ENCODE measurements around the gene NRDE2.

NRDE2 gene

DNA sequence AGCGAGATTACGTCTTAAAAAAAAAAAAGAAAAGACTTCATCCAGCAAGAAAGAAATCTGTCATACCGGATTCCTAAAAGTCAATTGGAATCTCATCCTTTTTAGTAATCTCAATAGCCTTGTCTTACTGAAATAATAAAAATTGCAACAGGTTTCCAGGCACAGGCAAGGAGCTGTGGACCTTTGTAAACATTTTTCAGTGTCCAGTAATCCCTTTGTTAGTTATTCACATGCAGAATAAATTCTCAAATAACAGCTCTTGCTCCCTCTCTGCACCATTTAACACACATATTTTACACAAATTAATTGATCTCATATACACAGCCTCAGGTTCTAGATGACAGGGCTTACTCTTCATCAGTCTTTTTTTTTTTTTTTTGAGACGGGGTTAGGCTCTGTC, 43.1 kb upstream of the NRDE2 start:
- Mint-ChIP-seq H3K4me1 (peaks cover 6% of the 10 kb centered on the region), H3K9me3 (no peaks in the 10 kb centered on the region), H3K27me3 (ENCODE audit: low read depth) (peaks cover 3% of the 10 kb centered on the region), H3K4me3 (no peak overlapping the region), H3K36me3 (ENCODE audit: low read depth) (no peaks in the 10 kb centered on the region), H3K27ac (no peak overlapping the region)
- TF ChIP-seq, protein P1, sequence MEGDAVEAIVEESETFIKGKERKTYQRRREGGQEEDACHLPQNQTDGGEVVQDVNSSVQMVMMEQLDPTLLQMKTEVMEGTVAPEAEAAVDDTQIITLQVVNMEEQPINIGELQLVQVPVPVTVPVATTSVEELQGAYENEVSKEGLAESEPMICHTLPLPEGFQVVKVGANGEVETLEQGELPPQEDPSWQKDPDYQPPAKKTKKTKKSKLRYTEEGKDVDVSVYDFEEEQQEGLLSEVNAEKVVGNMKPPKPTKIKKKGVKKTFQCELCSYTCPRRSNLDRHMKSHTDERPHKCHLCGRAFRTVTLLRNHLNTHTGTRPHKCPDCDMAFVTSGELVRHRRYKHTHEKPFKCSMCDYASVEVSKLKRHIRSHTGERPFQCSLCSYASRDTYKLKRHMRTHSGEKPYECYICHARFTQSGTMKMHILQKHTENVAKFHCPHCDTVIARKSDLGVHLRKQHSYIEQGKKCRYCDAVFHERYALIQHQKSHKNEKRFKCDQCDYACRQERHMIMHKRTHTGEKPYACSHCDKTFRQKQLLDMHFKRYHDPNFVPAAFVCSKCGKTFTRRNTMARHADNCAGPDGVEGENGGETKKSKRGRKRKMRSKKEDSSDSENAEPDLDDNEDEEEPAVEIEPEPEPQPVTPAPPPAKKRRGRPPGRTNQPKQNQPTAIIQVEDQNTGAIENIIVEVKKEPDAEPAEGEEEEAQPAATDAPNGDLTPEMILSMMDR (IDR thresholded peaks at IDR 0.05; ENCODE audit: unreplicated experiment in 3 of 3): no peak

DNA sequence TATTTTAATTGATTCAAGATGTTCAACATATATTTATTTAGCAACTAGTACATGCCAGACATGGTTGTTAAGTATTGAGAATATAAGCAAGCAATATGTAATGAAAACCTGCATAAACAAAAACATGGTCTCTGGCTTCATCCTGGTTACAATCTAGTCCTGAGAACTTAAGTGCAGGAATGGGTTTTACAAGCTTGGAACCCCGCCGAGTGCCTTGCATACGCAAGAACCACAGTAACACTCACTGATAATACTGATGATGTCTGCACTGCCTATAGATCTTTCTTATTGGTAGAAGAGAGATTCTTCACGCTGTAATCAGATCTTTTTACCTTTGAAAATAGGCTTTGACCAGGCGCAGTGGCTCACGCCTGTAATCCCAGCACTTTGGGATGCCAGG, 42.1 kb upstream of the NRDE2 start:
- Mint-ChIP-seq H3K4me3 (no peak overlapping the region), H3K27me3 (ENCODE audit: low read depth) (no peaks in the 10 kb centered on the region), H3K9me3 (no peaks in the 10 kb centered on the region), H3K36me3 (ENCODE audit: low read depth) (no peaks in the 10 kb centered on the region), H3K27ac (no peak overlapping the region), H3K4me1 (no peaks in the 10 kb centered on the region)
- TF ChIP-seq, protein P1 (IDR thresholded peaks at IDR 0.05; ENCODE audit: unreplicated experiment in 3 of 3): no peak

DNA sequence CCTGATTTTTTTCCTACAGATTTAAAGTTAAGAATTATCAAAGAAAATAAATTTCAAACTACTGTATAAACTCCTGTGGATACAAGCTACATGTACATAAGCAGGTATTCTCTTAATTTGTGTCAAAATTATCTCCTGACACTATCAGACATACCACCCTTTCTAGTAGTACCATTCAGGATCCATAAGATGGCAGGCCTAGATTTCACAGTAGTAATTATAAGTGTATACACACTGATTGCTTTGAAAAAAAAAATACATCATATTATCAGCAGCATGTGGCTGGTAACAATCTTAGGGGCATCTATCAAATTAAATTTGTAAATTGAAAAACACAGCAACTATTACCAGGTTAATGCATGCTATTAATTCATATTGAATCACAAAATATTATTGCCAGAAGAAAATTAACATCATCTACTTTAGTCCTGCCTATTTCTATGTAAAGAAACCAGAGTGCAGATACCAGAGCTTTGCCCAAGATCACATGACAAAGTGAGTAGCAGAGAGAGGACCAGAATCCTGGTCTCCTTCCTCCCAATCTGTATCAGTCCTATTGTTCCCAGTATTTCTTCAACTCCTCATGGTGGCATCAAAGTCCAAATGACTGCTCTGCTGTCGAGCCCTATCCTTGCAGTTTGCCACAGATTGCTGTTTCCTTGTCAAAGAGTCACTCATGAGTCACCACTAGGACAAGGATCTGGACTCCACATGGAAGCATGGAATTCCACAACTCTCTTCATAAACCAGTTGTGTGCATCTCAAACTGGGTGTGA, 37.4 kb upstream of the NRDE2 start:
- no peaks in the 10 kb centered on the region for H3K4me1 Mint-ChIP-seq
- H3K4me3 Mint-ChIP-seq: no peak overlapping the region
- no peaks in the 10 kb centered on the region for H3K36me3 Mint-ChIP-seq (ENCODE audit: low read depth)
- TF ChIP-seq, protein P1 (IDR thresholded peaks at IDR 0.05; ENCODE audit: unreplicated experiment in 3 of 3): no peak
- H3K9me3 Mint-ChIP-seq: no peaks in the 10 kb centered on the region
- H3K27me3 Mint-ChIP-seq (ENCODE audit: low read depth): no peaks in the 10 kb centered on the region
- H3K27ac Mint-ChIP-seq: no peak overlapping the region

DNA sequence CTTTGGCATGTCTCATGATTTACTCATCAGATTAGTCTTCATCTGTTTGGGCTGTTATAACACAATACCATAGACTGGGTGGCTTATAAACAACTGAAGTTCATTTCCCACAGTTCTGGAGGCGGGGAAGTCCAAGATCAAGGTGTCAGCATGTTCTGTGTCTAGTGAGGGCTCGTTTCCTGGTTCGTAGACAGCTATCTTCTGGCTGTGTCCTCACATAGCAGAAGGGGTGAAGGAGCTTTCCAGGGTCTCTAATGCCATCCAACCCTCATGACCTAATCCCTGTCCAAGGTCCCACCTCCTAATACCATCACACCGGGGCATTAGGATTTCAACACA, 30.8 kb upstream of the NRDE2 start:
- TF ChIP-seq, protein P1 (IDR thresholded peaks at IDR 0.05; ENCODE audit: unreplicated experiment in 3 of 3): no peak
- peaks cover 8% of the 10 kb centered on the region for H3K27me3 Mint-ChIP-seq (ENCODE audit: low read depth)
- H3K9me3 Mint-ChIP-seq: no peaks in the 10 kb centered on the region
- H3K4me3 Mint-ChIP-seq: no peak overlapping the region
- no peaks in the 10 kb centered on the region for H3K4me1 Mint-ChIP-seq
- no peaks in the 10 kb centered on the region for H3K36me3 Mint-ChIP-seq (ENCODE audit: low read depth)
- no peak overlapping the region for H3K27ac Mint-ChIP-seq

DNA sequence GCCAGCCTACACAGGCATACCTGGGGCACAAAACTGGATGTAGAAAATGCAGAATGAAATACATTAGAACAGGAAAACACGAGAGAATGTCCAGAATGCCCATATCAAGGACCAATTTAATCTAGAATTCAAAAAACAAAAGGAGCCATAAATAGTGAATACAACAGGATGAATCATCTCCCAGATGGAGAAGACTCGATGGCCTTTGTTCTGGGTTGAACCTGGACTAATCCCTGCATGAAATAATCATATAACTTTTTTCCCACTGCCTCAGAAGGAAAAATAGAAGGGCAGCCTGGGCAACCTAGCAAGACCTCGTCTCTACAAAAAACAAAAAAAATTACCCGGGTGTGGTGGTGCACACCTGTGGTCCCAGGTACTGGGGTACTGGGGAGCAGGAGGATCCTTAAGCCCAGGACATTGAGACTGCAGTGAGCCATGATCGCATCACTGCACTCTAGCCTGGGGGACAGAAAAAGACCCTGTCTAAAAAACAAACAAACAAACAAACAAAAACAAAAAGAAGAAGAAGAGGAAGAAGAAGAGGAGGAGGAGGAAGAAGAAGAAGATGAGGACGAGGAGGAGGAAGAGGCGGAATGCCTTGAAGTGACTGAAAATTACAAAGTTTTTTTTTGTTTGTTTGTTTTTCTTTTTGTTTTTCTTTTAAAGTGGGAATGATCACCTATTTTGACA, 30.3 kb upstream of the NRDE2 start:
- H3K4me1 Mint-ChIP-seq: no peaks in the 10 kb centered on the region
- no peaks in the 10 kb centered on the region for H3K36me3 Mint-ChIP-seq (ENCODE audit: low read depth)
- peaks cover 8% of the 10 kb centered on the region for H3K27me3 Mint-ChIP-seq (ENCODE audit: low read depth)
- no peak overlapping the region for H3K4me3 Mint-ChIP-seq
- no peaks in the 10 kb centered on the region for H3K9me3 Mint-ChIP-seq
- H3K27ac Mint-ChIP-seq: no peak overlapping the region
- TF ChIP-seq, protein P1 (IDR thresholded peaks at IDR 0.05; ENCODE audit: unreplicated experiment in 3 of 3): no peak

DNA sequence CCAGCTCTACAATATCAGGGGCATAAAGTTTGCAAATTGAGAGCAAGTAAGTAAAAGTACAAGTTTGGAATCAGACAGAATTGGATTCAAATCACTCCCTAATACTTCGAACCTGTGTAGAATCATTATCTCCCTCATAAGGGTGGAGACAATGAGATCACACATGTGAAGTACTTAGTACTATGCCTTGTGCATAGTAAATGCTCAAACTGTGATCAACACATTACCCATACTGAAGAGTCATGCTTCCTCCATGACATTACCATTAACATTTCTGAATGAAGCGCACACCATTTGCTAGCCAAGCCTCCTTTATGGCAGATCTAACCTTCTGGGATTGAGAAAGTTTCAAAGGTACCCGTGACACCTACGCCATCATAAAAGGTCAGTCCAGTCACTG, 26.6 kb upstream of the NRDE2 start:
- Mint-ChIP-seq H3K4me1 (no peaks in the 10 kb centered on the region), H3K27me3 (ENCODE audit: low read depth) (peaks cover 7% of the 10 kb centered on the region), H3K27ac (no peak overlapping the region), H3K9me3 (no peaks in the 10 kb centered on the region), H3K36me3 (ENCODE audit: low read depth) (no peaks in the 10 kb centered on the region), H3K4me3 (no peak overlapping the region)
- TF ChIP-seq, protein P1 (IDR thresholded peaks at IDR 0.05; ENCODE audit: unreplicated experiment in 3 of 3): no peak
